Activated naive CD8-positive, alpha-beta T cell (primary cell): ENCODE data around the gene SCUBE2.

Source experiments
- H3K27ac Mint-ChIP-seq: one replicate; pipeline ENCODE4 v1.8.0; 2021; ENCODE audit warnings: mixed read lengths
- H3K27me3 Mint-ChIP-seq: one replicate; pipeline ENCODE4 v1.8.0; 2021; ENCODE audit warnings: mixed read lengths
- H3K36me3 Mint-ChIP-seq: one replicate; pipeline ENCODE4 v1.8.0; 2021; ENCODE audit warnings: mixed read lengths
- H3K4me1 Mint-ChIP-seq: one replicate; pipeline ENCODE4 v1.8.0; 2021; ENCODE audit warnings: low read depth, mixed read lengths
- H3K4me3 Mint-ChIP-seq: one replicate; pipeline ENCODE4 v1.8.0; 2021; ENCODE audit warnings: mild to moderate bottlenecking, mixed read lengths
- H3K9me3 Mint-ChIP-seq: one replicate; pipeline ENCODE4 v1.8.0; 2021; ENCODE audit warnings: low read depth, mixed read lengths

SCUBE2 gene

GRCh38 chr11:9072626-9073176 is 18.7 kb downstream of the SCUBE2 start:
- Mint-ChIP-seq H3K9me3 (no peaks in the 10 kb centered on the region), H3K27ac (no peak overlapping the region), H3K36me3 (no peaks in the 10 kb centered on the region), H3K4me3 (no peak overlapping the region), H3K27me3 (peaks cover 8% of the 10 kb centered on the region), H3K4me1 (no peaks in the 10 kb centered on the region)

GRCh38 chr11:9071692-9072091 is 19.7 kb downstream of the SCUBE2 start:
- Mint-ChIP-seq H3K9me3 (no peaks in the 10 kb centered on the region), H3K27ac (no peak overlapping the region), H3K4me3 (no peak overlapping the region), H3K27me3 (peaks cover 8% of the 10 kb centered on the region), H3K4me1 (no peaks in the 10 kb centered on the region), H3K36me3 (no peaks in the 10 kb centered on the region)

- no peaks in the 10 kb centered on the region for H3K4me1 Mint-ChIP-seq
- H3K4me3 Mint-ChIP-seq = no peak overlapping the region
- H3K27ac Mint-ChIP-seq = no peak overlapping the region
- H3K27me3 Mint-ChIP-seq = peaks cover 7% of the 10 kb centered on the region
- H3K9me3 Mint-ChIP-seq = no peaks in the 10 kb centered on the region
- no peaks in the 10 kb centered on the region for H3K36me3 Mint-ChIP-seq
These were observed 20.5 kb downstream of the SCUBE2 start for GRCh38 chr11:9070749-9071491.

- Mint-ChIP-seq H3K36me3 (no peaks in the 10 kb centered on the region), H3K27me3 (peaks cover 6% of the 10 kb centered on the region), H3K27ac (no peak overlapping the region), H3K4me1 (no peaks in the 10 kb centered on the region), H3K9me3 (no peaks in the 10 kb centered on the region), H3K4me3 (no peak overlapping the region)
These were observed 21.4 kb downstream of the SCUBE2 start for GRCh38 chr11:9069862-9070470.

- Mint-ChIP-seq H3K27me3 (peaks cover 6% of the 10 kb centered on the region), H3K4me1 (no peaks in the 10 kb centered on the region), H3K4me3 (no peak overlapping the region), H3K36me3 (no peaks in the 10 kb centered on the region), H3K27ac (no peak overlapping the region), H3K9me3 (no peaks in the 10 kb centered on the region)
These were observed 22.1 kb downstream of the SCUBE2 start for GRCh38 chr11:9069256-9069655.

GRCh38 chr11:9066433-9066925 is 24.9 kb downstream of the SCUBE2 start:
- no peaks in the 10 kb centered on the region for H3K9me3 Mint-ChIP-seq
- H3K4me1 Mint-ChIP-seq = no peaks in the 10 kb centered on the region
- peaks cover 2% of the 10 kb centered on the region for H3K27me3 Mint-ChIP-seq
- H3K27ac Mint-ChIP-seq = no peak overlapping the region
- H3K36me3 Mint-ChIP-seq = no peaks in the 10 kb centered on the region
- no peak overlapping the region for H3K4me3 Mint-ChIP-seq

GRCh38 chr11:9065607-9066432 is 25.6 kb downstream of the SCUBE2 start:
- Mint-ChIP-seq H3K27me3 (peaks cover 4% of the 10 kb centered on the region), H3K36me3 (no peaks in the 10 kb centered on the region), H3K4me1 (peaks cover 2% of the 10 kb centered on the region), H3K9me3 (no peaks in the 10 kb centered on the region), H3K27ac (no peak overlapping the region), H3K4me3 (no peak overlapping the region)

DNA sequence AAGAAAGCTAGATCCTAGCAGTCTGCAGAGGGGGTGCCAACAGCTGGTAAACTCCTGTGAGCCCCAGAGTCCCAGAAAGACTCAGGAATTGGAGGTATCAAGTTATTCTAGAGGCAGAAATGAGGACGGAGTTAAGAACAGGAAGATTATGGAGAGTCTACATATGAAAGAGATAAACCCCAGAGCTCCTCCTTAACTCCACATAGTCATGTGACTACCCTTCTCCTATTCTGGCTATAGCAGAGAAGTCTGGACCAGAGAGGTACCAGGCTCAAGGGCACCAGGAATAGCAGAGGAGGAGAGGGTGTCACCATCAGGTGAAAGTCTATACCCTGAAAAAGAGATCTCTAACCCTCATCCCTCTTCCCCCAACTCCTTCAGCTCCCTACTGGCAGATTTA is 29.6 kb downstream of the SCUBE2 start:
- H3K27me3 Mint-ChIP-seq = peaks cover 2% of the 10 kb centered on the region
- no peaks in the 10 kb centered on the region for H3K36me3 Mint-ChIP-seq
- H3K9me3 Mint-ChIP-seq = no peaks in the 10 kb centered on the region
- H3K4me3 Mint-ChIP-seq = no peak overlapping the region
- peaks cover 4% of the 10 kb centered on the region for H3K4me1 Mint-ChIP-seq
- H3K27ac Mint-ChIP-seq = no peak overlapping the region

DNA sequence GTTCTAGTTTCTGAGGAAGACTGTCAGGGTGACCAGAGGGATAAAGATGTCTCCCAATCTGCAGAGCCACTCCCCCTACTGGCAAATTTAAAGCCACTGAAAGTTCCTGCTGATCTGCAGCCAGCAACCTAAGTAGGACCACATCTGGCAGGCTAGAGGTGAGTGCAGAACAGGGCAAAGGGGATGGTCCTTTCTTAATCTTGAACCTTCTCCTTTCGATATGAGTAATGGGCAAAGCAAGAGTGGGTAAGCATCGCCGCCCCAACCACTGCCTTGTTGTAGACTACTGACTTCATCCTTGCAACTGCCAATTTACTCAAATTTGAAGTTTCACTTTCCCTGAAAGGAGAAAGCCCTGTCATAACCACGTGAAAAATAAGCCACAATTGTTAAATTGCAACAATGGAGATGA is 30.7 kb downstream of the SCUBE2 start:
- Mint-ChIP-seq H3K4me1 (peaks cover 4% of the 10 kb centered on the region), H3K27me3 (peaks cover 2% of the 10 kb centered on the region), H3K9me3 (no peaks in the 10 kb centered on the region), H3K36me3 (no peaks in the 10 kb centered on the region), H3K27ac (no peak overlapping the region), H3K4me3 (no peak overlapping the region)

DNA sequence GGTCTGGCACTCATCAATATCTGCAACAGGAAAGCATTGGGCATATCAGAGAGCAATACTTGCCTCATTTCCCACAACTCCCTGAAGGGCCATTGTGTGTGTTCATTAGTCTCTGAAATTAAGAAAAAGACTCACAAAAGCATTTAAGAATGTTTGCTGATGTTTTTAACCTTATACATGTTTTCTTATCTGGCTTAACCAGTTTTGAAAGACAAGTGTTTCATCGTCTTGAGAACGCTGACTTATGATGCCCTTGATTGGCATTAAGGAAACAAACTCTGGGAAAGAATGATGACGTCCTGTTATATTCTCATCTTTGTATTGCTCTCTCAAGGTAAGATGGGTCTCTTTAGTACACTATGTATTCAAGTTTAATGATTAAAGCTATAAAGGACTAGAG is 32.0 kb downstream of the SCUBE2 start:
- Mint-ChIP-seq H3K36me3 (no peaks in the 10 kb centered on the region), H3K27me3 (peaks cover 2% of the 10 kb centered on the region), H3K4me1 (peaks cover 4% of the 10 kb centered on the region), H3K9me3 (no peaks in the 10 kb centered on the region), H3K4me3 (no peak overlapping the region), H3K27ac (no peak overlapping the region)

DNA sequence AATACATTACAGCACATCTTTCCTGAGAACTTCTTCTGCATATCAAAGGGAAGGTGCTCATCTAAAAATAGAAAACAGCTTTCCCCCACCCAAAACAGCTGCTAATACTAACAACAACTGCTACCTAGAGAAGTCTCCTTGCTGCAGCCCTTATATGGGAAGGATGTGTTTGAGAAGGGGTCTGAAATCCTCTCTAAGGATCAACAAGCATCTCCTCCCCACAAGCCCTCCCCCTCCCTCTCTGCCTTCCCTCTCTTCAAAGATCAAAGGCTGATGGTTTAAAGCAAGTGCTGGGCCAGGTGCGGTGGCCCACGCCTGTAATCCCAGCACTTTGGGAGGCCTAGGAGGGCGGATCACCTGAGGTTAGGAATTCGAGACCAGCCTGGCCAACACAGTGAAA is 33.5 kb downstream of the SCUBE2 start:
- H3K36me3 Mint-ChIP-seq = no peaks in the 10 kb centered on the region
- H3K27me3 Mint-ChIP-seq = peaks cover 2% of the 10 kb centered on the region
- H3K27ac Mint-ChIP-seq = no peak overlapping the region
- H3K4me3 Mint-ChIP-seq = no peak overlapping the region
- peaks cover 4% of the 10 kb centered on the region for H3K4me1 Mint-ChIP-seq
- no peaks in the 10 kb centered on the region for H3K9me3 Mint-ChIP-seq

GRCh38 chr11:9057007-9057406 is 34.4 kb downstream of the SCUBE2 start:
- Mint-ChIP-seq H3K27ac (no peak overlapping the region), H3K27me3 (peaks cover 2% of the 10 kb centered on the region), H3K9me3 (no peaks in the 10 kb centered on the region), H3K4me3 (no peak overlapping the region), H3K36me3 (no peaks in the 10 kb centered on the region), H3K4me1 (peaks cover 4% of the 10 kb centered on the region)

- Mint-ChIP-seq H3K27ac (no peak overlapping the region), H3K36me3 (no peaks in the 10 kb centered on the region), H3K9me3 (no peaks in the 10 kb centered on the region), H3K4me3 (no peak overlapping the region), H3K4me1 (peaks cover 4% of the 10 kb centered on the region), H3K27me3 (peaks cover 2% of the 10 kb centered on the region)
These were observed 34.9 kb downstream of the SCUBE2 start for GRCh38 chr11:9056467-9056866.

DNA sequence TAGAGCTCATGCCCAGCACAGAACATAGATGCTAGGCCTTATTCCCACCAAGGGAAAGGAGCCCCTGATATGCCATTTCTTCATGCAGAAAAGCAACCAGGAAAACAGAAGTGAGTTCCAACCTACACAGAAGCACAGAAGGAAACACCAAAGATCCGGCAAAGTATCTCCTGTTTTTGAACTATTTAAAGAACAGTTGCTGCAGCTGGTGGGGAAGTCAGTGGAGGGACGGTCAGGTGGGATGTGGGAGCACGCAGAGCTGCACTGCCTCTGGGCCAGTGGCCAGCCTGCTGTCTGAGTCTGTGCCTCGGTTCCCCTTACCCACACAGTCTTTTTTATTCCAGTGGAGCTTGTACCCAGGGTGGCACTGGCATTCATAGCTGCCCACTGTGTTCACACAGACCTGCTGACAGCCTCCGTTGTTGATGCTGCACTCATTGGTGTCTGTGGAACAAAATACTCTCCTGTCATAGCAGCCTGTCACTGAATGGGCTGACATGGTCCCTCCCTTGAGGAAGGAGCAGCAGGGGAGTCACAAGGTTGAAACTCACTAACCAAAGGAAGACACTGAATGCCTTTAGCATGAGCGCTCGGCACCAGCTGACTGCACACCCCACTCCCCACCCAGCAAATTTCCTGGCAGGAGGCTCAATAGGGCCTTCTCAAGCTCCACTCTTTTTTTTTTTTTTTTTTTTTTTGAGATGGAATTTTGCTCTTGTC is 37.9 kb downstream of the SCUBE2 start:
- Mint-ChIP-seq H3K9me3 (no peaks in the 10 kb centered on the region), H3K27ac (no peak overlapping the region), H3K4me1 (no peaks in the 10 kb centered on the region), H3K36me3 (no peaks in the 10 kb centered on the region), H3K27me3 (no peaks in the 10 kb centered on the region), H3K4me3 (no peak overlapping the region)
